ENCODE results near the gene FCRL2.

Gene FCRL2, protein sequence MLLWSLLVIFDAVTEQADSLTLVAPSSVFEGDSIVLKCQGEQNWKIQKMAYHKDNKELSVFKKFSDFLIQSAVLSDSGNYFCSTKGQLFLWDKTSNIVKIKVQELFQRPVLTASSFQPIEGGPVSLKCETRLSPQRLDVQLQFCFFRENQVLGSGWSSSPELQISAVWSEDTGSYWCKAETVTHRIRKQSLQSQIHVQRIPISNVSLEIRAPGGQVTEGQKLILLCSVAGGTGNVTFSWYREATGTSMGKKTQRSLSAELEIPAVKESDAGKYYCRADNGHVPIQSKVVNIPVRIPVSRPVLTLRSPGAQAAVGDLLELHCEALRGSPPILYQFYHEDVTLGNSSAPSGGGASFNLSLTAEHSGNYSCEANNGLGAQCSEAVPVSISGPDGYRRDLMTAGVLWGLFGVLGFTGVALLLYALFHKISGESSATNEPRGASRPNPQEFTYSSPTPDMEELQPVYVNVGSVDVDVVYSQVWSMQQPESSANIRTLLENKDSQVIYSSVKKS

DNA sequence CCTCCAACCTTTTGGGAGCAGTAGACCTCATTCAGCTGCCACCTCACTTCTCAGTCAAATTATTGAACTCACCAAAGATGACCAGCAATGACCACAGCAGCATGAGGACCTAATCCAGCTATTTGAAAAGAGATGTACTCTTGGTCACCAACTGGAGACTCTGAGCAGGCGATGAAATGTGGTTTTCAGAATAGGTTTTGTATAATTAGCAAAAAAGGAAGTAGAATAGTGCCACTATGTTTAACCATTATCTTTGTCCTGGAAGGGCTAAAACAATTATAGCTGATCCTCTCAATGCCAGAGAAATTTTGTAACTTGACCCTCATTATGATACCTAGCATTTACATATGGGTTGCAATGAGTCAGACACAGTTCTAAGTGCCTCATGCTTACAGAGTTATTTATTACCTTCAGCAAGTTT lies at the start of gene FCRL2:
TSS of gene FCRL2 (minus strand) at position 162 of the 421 bp plus-strand sequence. CDS start at position 103, 59 bp downstream.
- DNase-seq (ENCODE audit: low spot score): no peak

DNA sequence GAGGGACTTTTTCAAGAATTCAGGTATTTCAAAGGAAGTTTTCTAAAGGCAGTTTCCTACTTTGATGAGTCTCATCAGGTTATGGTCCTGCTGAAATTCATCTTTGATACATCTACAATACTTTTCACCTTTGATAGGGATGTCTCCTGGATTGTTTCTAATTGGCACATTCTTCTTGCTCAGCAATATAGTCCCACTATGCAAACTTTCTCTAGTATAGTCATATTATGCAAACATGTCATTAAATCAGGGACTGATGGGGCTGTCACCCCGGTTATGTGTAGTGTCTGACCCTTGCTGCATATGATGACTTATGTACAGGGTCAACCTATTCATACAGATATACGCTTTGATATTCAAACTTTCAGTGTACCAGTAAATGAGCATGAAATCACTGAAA lies 43.4 kb upstream of the FCRL2 start:
- no peak for DNase-seq (ENCODE audit: low spot score)

DNA sequence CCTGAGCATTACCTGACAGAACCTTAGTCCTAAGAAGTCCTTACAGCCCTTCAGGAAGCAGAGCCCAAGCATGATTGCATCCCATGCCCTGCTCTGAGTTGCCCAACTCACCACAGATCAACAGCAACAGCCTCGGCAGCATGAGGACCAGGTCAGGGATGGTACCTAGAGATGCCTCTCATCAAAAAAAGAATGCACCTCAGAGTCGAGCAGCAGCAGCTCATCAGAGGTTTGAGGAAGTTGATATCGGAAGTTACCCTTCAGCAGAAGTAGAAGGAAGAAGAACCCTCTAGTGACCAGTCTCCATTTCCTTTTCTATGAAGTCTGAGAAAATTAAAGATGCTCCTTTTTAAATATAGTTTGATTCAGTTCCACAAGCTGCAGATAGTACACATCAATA lies 43.0 kb upstream of the FCRL2 start, which contains the start of gene FCRL1:
TSS of gene FCRL1 (minus strand) at position 225 of the 400 bp plus-strand sequence. CDS start at position 142, 83 bp downstream.
- DNase-seq (ENCODE audit: low spot score): no peak

DNA sequence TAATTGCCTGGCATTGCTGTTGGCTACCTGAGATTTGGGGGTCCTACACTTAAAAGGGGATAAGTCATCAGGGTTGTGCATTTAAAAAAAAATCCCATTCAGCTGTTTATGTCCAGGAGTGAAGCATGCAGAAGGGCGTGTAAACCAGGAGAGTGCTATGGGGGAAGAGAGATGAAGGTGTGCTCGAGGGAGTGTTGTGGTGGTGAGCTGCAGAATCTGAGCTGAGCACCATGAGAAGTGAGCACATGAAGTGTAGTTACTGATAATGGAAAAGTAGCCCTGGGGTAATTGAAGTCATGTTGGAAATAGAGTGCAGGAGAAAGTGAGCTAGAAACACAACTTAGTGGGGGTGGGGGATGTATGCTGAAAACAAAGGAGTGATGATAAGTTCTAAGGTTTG lies 42.3 kb upstream of the FCRL2 start:
- DNase-seq (ENCODE audit: low spot score): no peak

DNA sequence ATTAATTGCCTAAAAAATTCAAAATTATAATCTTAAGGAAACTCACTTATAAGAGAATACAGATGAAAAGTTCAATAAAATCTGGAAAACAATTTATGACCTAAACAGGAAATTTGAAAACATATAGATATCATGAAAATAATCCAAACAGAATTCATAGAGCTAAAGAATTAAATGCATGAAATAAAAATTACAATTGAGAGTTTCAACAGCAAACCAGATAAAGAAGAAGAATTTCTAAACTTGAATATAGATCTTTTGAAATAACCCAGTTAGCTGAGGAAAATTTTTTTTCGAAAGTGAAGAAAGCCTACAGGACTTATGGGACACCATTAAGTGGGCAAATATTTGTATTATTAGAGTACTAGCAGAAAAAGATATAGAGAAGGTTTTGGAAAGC lies 36.3 kb upstream of the FCRL2 start:
- DNase-seq (ENCODE audit: low spot score): no peak

DNA sequence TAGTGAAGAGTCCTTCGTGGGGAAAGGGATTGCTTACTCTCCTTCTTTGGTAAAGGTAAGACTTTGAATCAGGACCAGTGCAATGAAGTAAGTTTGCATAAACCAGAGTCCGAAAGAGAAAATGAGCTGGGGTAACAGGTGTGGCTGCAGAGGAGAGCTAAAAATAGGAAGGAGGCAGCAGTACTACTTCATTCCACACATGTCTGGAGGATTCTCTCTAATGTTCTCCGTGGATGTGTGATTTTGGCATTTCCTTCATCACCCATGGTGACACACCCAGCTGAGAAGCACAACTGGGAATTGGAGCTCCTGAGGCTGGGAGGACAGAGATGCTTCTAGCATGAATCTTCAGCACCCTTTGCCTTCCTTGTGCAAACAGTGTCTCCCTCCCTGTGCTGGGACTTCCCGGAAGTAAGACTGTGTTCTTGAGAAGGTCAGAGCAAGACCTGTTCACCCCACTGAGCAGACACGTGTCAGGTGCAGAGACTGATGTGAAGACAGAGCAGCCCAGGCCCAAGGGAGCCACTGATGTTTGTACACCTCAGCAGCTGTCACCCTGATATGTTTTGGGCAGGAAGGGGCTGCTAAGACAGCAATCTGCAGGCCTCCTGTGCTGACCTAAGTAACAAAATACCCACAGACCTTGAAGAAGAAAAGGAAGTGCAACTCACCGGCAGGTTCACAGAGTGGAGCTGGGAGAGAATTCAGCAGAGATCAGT lies 29.7 kb upstream of the FCRL2 start:
- no peak for DNase-seq (ENCODE audit: low spot score)

DNA sequence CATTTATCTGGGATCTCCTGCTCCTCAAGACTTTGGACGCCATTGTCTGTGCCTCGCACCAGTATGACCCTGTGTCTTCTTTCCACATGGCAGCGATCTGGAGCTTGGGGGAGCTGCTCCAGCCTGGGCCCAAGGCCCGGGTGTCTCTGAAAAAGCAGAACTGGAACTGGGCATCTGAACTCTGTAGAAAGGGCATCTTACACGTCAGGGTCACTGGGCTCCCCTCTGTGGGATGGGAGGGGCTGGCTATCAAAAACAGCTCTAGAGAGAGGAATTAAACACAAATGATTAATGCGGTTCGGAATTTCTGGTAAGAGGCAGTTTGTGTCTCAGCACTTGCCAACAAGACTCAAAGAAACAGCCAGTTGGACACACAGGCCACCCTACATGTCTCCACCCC lies 26.9 kb upstream of the FCRL2 start:
- no peak for DNase-seq (ENCODE audit: low spot score)

DNA sequence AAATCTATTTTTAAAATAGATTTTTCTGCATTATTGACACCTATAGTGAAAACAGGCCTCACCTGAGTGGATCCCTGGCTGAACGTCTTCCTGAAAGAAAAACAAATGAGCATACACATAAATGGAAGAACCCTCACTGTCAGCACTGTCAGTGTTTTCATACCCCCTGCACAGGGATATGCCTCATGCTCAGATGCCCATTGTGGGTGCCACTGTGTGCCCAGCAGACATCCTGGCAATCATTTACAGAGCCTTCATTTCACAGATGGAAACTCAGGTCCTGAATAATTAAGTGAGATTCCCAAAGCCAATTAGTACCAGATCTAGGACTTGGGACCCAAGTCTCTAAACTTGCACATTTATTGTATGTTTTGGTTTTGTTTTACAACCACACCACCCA lies 23.1 kb upstream of the FCRL2 start:
- DNase-seq (ENCODE audit: low spot score): no peak

DNA sequence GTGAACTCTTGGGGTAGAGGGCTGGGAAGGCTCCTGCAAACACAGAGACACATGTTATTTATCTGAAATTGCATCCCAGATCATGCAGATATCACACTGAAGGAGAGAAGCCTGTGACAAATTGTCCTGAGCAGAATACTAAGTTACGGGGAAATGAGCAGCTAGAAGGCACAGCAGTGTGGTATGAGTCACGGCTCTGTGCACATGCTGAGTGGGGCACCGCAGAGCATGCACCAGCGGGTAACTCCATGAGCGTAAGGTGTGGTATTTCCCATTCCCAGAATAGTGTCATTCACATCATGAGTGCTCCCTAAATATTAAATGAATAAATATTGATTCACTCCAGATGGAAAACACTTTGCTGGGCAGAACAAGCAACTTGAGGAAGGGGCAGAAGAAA lies 21.3 kb upstream of the FCRL2 start:
- DNase-seq (ENCODE audit: low spot score): no peak

DNA sequence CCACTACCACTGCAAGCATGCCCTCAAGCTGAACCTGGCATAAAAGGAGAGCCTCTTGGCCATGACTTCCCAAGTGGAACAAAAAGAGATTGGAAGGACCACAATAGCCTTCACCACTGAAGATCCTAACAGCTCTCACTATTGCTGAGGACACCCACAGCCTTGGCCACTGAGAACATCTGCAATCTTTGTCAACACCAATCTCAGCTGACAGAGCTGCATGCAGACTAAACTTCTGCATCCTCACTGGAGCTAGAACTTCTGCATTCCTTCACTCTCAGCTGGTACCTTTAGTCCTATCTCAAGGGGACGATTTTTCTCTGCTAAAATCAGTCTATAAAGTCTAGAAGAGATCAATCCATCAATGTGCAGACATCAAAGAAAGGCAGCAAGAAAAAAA lies 8.3 kb upstream of the FCRL2 start:
- no peak for DNase-seq (ENCODE audit: low spot score)

DNA sequence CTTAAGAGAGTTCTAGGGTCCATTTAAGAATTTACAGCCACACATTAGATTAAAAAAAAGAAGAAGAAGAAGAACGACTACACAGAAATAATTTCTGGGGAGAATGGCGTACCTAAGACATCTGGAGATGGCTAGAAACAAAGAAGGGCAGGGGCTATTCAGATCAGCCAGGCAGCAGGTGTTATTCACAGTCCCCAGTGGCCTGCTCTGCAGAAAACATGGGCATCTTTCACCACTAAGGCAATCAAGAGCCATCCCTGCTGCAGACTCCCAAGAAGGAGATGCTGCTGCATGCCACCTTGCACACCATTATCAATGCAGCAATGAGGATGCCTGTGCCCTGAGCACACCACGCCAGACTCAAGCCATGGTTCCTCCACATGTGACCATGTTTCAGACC lies 7.9 kb upstream of the FCRL2 start:
- DNase-seq (ENCODE audit: low spot score): no peak

DNA sequence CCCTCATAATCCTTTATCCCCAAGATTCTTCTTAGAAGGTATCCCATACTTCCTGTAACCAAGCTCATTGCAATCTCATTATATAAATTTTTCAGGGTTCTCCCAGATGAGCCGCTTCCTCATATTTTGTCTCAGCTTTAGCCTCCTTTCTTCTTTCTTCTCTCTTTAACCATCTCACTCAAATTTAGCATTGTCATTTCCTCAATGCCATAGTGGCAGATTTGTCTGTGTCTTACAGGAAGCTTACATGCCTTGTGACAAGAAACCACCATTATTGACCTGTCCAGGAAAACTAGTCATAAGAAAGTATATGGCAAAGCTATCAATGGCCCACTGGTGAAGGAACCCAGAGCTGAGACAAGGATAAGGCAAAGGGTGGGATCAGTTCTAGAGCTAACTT lies 6.0 kb upstream of the FCRL2 start:
- no peak for DNase-seq (ENCODE audit: low spot score)

DNA sequence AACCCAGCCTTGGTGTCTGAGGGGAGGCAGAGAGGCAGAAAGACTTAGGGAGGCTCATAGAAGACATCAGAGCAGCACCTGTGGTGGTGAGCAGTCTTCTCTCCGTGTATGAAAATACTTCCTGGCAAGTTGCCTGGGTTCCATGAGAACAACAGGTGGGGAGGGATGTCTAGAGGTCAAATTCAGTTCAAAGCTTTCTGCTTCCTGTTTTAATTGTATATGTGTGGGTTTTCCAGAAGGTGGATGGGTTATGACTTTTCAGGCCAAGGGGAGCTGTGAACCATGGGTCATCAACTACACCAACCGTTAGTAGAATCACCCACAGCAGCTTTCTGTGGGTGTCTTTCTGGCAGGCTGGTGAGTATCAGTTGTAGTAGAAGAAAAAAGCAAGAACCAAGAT lies 4.1 kb upstream of the FCRL2 start:
- no peak for DNase-seq (ENCODE audit: low spot score)

DNA sequence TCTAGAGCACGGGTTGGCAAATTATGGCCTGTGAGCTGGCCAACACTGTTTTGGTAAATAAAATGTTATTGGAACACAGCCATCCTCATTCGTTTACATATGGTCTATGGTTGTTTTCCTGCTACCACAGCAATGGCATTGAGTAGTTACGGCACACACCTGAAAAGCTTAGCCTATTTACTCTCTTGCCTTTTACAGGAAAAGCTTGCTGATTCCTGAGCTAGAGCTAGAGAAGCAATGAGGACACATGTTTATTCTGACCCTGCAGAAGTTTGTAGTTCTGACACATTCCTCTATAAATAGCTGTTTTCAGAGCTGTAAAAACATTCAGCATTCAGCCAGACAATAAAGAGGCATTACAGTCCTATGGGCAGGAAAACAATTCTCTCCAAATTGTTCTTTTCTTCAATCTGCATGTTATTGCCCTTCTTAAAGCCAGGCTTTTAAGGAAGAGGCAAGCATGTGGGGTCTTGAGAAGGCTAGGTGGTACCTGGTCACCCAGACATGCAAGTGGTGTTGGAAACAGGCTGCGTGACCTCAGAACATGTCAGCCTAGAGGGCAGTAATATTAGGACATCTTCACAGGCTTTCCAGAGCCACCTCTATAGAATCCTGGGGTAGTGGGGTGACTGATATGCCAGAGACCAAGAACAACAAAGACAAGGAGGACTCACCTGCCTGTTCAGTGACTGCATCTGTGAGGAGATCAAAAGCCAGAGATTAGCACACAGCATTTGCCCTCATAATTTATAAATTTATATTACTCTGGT lies 1.6 kb downstream of the FCRL2 start:
- DNase-seq (ENCODE audit: low spot score): no peak

DNA sequence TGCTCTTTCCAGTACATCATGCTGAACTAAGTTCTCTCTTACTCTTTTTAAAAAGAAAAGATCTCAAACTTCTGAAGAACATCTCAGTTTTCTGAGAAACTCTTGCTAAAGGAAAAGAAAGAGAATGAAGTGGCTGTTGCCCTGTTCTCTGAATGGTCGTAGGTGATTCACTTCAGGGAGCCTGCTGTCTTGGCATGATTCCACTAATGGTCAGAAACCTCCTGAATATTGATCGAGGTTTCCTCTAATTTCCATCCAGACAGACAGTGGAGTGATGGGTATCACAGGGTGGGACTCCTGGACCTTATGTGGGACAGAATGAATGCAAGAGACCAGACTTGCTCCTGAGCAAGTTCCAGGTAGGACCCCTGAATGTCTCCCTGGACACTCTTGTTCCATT lies 2.5 kb downstream of the FCRL2 start:
- no peak for DNase-seq (ENCODE audit: low spot score)

DNA sequence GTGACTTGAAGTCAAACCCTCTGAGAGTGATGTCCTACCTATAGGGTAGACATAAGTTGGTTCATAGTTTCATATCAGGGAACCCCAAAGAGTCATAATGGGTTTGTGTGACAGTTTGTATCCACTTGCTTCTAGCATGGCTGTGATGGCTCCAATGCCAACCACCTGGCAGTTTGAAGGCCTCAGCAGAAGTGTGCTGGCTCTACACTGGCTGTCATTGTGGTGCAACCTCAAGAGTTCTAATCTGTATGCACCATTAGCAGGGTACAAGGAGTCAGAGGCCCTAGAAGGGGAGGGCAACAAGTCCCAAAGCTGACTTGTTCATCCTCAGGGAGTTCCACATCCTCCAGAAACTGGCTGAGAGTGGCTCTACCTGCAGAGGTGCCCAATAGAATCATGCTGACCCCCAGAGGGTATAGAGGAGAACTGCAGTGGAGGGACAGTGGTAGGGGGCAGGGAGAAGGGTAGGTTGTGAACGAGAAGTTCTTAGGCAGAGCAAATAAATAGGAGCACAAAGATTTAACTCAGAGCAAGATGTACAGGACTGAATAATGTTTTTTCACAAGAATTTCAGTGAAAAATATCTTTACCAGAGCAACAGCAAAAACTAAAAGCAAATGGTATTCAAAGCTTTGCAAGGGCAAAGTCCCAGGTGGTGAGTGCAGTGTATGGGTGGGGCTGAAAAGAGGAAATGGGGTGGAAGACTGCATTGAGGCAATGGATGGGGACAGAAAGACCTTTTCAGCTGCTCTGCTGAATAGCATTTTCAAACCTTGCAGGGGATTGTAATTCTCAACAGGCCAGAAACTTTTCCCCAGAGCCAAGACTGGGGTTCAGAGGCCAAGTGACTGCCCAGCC lies 3.2 kb downstream of the FCRL2 start:
- DNase-seq (ENCODE audit: low spot score): no peak

DNA sequence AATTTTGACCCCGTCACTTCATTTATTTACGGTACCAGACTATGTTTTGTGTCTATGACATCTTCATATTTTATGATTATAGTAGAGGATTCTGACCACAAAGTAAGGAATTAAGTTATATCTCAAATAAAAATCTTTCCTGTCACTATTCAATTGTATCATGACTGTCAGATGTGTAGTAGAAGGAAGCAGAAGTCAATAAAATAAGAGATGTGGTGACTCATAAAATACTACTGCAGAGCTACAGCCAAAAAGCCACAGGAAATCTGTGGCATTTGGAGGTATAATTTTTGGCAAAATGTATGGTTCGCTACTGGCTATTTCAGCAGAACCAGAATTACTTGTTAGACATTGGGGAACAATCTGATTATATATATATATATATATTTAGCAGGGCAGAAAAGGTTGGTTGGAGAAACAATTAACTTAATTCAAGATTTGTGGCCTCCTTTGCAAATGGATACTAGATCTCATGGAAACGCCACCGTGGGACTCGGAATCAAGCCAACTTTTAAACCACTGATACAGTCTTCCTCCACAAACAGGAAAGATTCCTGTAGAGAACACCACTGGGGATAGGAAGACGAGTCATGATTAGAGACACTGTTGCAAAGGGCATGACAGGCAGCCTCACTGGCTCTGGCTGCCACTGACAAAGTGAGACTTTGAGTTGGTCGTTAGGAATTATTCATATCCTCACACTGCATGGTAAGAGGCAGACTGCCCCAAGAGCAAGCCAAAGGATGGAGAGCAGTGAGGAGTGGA lies 5.1 kb downstream of the FCRL2 start:
- DNase-seq (ENCODE audit: low spot score): no peak

DNA sequence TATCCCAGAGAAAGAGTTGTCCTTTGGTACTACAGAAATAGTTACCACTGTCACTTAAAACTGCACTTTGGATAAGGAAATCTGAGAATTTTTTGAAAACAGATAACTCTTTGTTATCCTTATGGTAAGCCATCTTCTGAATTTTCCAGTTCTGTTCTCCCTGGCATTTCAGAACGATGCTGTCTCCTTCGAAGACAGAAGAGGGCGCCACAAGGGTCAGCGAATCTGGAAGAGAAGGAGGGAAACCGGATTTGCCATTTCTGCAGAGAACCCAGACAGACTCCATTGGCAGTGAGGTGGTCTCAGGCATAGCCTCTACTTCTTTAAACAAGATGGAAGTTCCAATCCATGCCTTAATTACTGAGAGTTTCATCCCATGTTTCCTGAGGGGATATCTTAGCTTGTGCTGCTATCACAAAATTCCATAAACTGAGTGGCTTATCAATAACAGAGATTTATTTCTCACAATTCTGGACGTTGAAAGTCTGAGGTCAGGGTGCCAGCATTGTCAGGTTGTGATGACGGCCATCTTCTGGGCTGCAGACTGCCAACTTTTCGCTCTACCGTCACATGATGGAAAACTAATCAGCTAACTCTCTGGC lies 6.4 kb downstream of the FCRL2 start:
- DNase-seq (ENCODE audit: low spot score): no peak

DNA sequence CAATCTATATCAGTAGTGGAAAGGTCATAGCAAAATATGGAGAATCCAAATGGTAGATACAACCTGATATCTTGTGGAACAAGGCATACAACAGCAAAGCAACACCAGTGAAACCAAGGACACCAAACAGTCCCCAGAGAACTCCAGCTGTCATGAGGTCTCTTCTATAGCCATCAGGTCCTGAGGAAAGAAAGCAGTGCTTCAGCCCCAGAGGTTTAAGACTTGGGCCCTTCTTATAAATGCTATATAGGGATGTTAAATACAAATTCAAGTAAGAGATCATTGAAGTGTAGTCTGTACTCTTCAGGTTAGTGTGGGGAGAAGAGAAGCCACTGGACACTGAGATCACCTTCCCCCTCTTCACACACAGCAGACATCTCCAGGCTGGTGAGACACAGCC lies 10.1 kb downstream of the FCRL2 start:
- no peak for DNase-seq (ENCODE audit: low spot score)

DNA sequence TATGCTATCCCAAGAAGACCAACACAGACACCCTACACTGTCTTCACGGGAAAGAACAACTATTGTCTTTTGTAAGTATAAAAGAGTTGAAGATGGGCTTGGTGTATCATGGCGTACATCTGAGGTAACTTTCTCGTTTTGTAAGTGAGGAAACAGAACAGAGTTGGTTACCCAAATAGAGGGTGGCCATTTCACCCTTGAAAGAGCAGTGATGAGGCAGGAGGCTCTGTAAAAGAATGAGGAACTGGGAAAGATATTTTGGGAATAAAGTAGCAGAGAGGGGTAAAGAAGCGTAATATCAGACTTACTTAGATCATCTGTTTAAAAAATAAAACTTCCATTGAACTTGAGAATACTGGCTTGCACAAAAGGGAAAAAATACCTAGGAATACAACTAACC lies 18.9 kb downstream of the FCRL2 start:
- no peak for DNase-seq (ENCODE audit: low spot score)

Data from D341Med (cell line).